Panc1 (cell line): ENCODE measurements around the gene TEX13B.

ENCODE experiments used
- POLR2AphosphoS5 ChIP-seq: IDR thresholded peaks from 2 replicates; pipeline ENCODE4 v1.6.1; 2012; ENCODE audit warnings: mild to moderate bottlenecking, low read depth, low read length, moderate library complexity
- TF ChIP-seq, protein P1 (sequence below): fragments of 450-650 bp; IDR thresholded peaks from 2 replicates; pipeline ENCODE4 v1.5.1; 2017; ENCODE audit warnings: mild to moderate bottlenecking

DNA sequence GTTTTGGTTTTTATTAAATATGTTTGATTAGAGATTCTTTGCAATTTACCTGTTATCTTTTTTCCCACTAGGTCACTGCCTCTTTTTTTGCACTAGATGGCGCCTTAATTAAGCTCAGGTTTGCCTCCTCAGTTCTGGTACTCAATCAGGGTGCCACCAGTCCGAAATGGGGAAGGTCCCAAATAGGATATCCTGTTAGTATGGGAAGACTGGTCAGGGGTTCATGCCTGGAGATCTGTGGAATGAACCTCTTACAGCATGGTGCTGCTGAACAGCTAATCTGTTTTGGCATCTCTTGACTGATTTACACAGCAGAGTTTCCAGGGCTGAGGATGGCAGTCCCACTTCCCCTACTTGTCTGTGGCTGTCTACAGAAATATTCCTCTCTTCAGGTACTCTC is 38.5 kb upstream of the TEX13B start:
- TF ChIP-seq, protein P1, sequence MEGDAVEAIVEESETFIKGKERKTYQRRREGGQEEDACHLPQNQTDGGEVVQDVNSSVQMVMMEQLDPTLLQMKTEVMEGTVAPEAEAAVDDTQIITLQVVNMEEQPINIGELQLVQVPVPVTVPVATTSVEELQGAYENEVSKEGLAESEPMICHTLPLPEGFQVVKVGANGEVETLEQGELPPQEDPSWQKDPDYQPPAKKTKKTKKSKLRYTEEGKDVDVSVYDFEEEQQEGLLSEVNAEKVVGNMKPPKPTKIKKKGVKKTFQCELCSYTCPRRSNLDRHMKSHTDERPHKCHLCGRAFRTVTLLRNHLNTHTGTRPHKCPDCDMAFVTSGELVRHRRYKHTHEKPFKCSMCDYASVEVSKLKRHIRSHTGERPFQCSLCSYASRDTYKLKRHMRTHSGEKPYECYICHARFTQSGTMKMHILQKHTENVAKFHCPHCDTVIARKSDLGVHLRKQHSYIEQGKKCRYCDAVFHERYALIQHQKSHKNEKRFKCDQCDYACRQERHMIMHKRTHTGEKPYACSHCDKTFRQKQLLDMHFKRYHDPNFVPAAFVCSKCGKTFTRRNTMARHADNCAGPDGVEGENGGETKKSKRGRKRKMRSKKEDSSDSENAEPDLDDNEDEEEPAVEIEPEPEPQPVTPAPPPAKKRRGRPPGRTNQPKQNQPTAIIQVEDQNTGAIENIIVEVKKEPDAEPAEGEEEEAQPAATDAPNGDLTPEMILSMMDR, result peak; percentile 69
- no peak for TF ChIP-seq POLR2AphosphoS5
